HEK293 (cell line): ENCODE results near the gene GXYLT1.
A peak's percentile ranks its signal among the peaks of the same experiment; 100 is the strongest.

ENCODE experiments used
- CTCF ChIA-PET: fragments of 350-600 bp; formaldehyde crosslinking; extraction: SDS; loops from one replicate; lab custom pipeline; 2021; ENCODE audit warnings: antibody characterized with exemption; lab: Yijun Ruan, JAX
- POLR2A ChIA-PET: fragments of 300-600 bp; formaldehyde crosslinking; extraction: SDS; loops from one replicate; lab custom pipeline; 2020; ENCODE audit warnings: antibody characterized with exemption, inconsistent platforms; lab: Yijun Ruan, JAX
- H3K27ac ChIP-seq: fragments of 200-500 bp; sonication (Bioruptor generic); 2 replicates; pipeline ENCODE4 v1.5.1; 2014; ENCODE audit warnings: low read depth, low read length, control low read depth, inconsistent platforms; ENCODE audit errors: extremely low read depth
- H3K36me3 ChIP-seq, 2 experiments: fragments of 200-500 bp in 1 of 2; sonication (Bioruptor generic) in 1 of 2; 1 replicate in 1 of 2; 2 replicates in 1 of 2; pipeline ENCODE4 v1.5.1; 2014 to 2017; ENCODE audit warnings: inconsistent platforms in 2 of 2, low read length in 2 of 2; ENCODE audit not compliant: control insufficient read depth in 2 of 2, insufficient read depth in 1 of 2
- H3K4me1 ChIP-seq: fragments of 200-500 bp; sonication (Bioruptor generic); 2 replicates; pipeline ENCODE4 v1.5.1; 2014; ENCODE audit warnings: mild to moderate bottlenecking, low read length, inconsistent platforms; ENCODE audit not compliant: control insufficient read depth, insufficient read depth
- H3K4me3 ChIP-seq: 2 replicates; pipeline ENCODE4 v1.5.1; 2011; ENCODE audit warnings: low read depth, mild to moderate bottlenecking, control low read depth, low read length, moderate library complexity
- H3K9me3 ChIP-seq: fragments of 200-500 bp; sonication (Bioruptor generic); 2 replicates; pipeline ENCODE4 v1.5.1; 2014; ENCODE audit warnings: low read depth, low read length, inconsistent platforms; ENCODE audit not compliant: control insufficient read depth, insufficient read depth
- CTCF ChIP-seq: fragments of 450-650 bp; formaldehyde crosslinking; IDR thresholded peaks from 2 replicates; pipeline ENCODE4 v1.5.1; 2016; ENCODE audit warnings: missing biosample characterization, missing genetic modification characterization
- RBAK ChIP-seq: fragments of 450-650 bp; formaldehyde crosslinking; IDR thresholded peaks from 2 replicates; pipeline ENCODE4 v1.5.1; 2016; ENCODE audit warnings: missing biosample characterization, missing genetic modification characterization
- SCRT1 ChIP-seq: fragments of 450-650 bp; formaldehyde crosslinking; IDR thresholded peaks from 2 replicates; pipeline ENCODE4 v1.5.1; 2016; ENCODE audit warnings: missing biosample characterization, missing genetic modification characterization, borderline replicate concordance
- TSHZ1 ChIP-seq: fragments of 450-650 bp; formaldehyde crosslinking; IDR thresholded peaks from 2 replicates; pipeline ENCODE4 v1.5.1; 2016; ENCODE audit warnings: missing biosample characterization, missing genetic modification characterization, borderline replicate concordance
- ZBTB49 ChIP-seq: fragments of 450-650 bp; formaldehyde crosslinking; IDR thresholded peaks from 2 replicates; pipeline ENCODE4 v1.5.1; 2016; ENCODE audit warnings: missing biosample characterization, missing genetic modification characterization, low read depth
- ZFHX2 ChIP-seq: fragments of 450-650 bp; formaldehyde crosslinking; conservative IDR thresholded peaks from 2 replicates; pipeline ENCODE4 v1.5.1; 2016; ENCODE audit warnings: missing biosample characterization, missing genetic modification characterization
- ZNF184 ChIP-seq: fragments of 450-650 bp; IDR thresholded peaks from 2 replicates; pipeline ENCODE4 v1.5.1; 2018; ENCODE audit warnings: missing biosample characterization, mild to moderate bottlenecking, missing genetic modification characterization
- ZNF211 ChIP-seq: fragments of 450-650 bp; formaldehyde crosslinking; IDR thresholded peaks from 2 replicates; pipeline ENCODE4 v1.5.1; 2016; ENCODE audit warnings: low read depth, missing biosample characterization, missing genetic modification characterization
- ZNF335 ChIP-seq: fragments of 450-650 bp; formaldehyde crosslinking; conservative IDR thresholded peaks from 2 replicates; pipeline ENCODE4 v1.5.1; 2016; ENCODE audit warnings: missing biosample characterization, missing genetic modification characterization
- ZNF514 ChIP-seq: fragments of 450-650 bp; formaldehyde crosslinking; IDR thresholded peaks from 2 replicates; pipeline ENCODE4 v1.5.1; 2016; ENCODE audit warnings: missing biosample characterization, missing genetic modification characterization
- ZNF747 ChIP-seq: fragments of 450-650 bp; formaldehyde crosslinking; IDR thresholded peaks from 2 replicates; pipeline ENCODE4 v1.5.1; 2016; ENCODE audit warnings: missing biosample characterization, missing genetic modification characterization
- ZXDB ChIP-seq: fragments of 450-650 bp; formaldehyde crosslinking; IDR thresholded peaks from 2 replicates; pipeline ENCODE4 v1.5.1; 2016; ENCODE audit warnings: missing biosample characterization, missing genetic modification characterization
- TF ChIP-seq, protein P1 (sequence below): fragments of 450-650 bp; formaldehyde crosslinking; IDR thresholded peaks from 2 replicates; pipeline ENCODE4 v1.5.1; 2016; ENCODE audit warnings: missing biosample characterization, missing genetic modification characterization

GXYLT1 gene

GRCh38 chr12:42145552-42146215 lies 1.0 kb upstream of the GXYLT1 start:
- no peak overlapping the region; the same call in 1 of the 2 replicates for H3K27ac ChIP-seq
- POLR2A ChIA-PET = interaction anchor here (0.5 to 1.6 kb wide), 4 partner anchors 26 to 180 kb away, joined by 3 to 9 read pairs (median 4); partner anchors contain the start of genes YAF2 and ZCRB1
- H3K36me3 ChIP-seq = no peaks in the 10 kb centered on the region
- CTCF ChIA-PET = interaction anchor here (0.6 to 1.2 kb wide), 4 partner anchors 9 to 1200 kb away, joined by 3 to 7 read pairs (median 4); no protein-coding TSS in a partner anchor
- peaks cover 20% of the 10 kb centered on the region for H3K4me1 ChIP-seq
- H3K4me3 ChIP-seq = no peak overlapping the region
- TF ChIP-seq, protein P1, sequence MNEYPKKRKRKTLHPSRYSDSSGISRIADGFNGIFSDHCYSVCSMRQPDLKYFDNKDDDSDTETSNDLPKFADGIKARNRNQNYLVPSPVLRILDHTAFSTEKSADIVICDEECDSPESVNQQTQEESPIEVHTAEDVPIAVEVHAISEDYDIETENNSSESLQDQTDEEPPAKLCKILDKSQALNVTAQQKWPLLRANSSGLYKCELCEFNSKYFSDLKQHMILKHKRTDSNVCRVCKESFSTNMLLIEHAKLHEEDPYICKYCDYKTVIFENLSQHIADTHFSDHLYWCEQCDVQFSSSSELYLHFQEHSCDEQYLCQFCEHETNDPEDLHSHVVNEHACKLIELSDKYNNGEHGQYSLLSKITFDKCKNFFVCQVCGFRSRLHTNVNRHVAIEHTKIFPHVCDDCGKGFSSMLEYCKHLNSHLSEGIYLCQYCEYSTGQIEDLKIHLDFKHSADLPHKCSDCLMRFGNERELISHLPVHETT (tag by site-specific recombination) = no peak
- TF ChIP-seq SCRT1 (tag by site-specific recombination) (no peak), ZBTB49 (no peak), ZNF211 (no peak), ZFHX2 (tag by site-specific recombination) (0 out of 2 replicates have a peak, but pooled peaks have one; percentile 23), ZNF747 (no peak), ZNF514 (tag by site-specific recombination) (no peak), CTCF (tag by site-specific recombination) (peak; percentile 16; the same call in 1 of the 2 replicates)
- no peaks in the 10 kb centered on the region for H3K9me3 ChIP-seq

DNA sequence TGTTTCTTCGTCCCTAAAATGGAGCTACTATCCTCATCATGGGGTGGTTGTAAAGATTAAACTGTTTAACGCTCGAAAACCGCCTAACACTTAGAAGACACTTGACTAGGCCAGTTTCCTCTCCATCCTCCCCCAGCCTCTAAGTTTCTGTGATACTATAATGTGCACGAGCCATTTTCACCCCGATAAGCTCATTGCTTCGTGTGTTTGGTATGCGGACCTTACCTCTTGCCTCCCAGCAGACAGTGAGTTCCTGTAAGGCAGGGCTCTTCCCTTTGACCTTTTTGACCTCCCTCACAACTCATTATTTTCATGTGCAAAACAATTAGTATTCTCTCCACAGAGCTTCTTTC lies 499 bp upstream of the GXYLT1 start:
- Histone ChIP-seq H3K4me3 (peak overlapping the region; percentile 70), H3K27ac (peak overlapping the region; percentile 89; the same call in 1 of the 2 replicates), H3K4me1 (peaks cover 22% of the 10 kb centered on the region), H3K9me3 (no peaks in the 10 kb centered on the region), H3K36me3 (no peaks in the 10 kb centered on the region)
- no peak for TF ChIP-seq TSHZ1 (tag by site-specific recombination)
- peak; percentile 4; the same call in 1 of the 2 replicates for TF ChIP-seq ZXDB (tag by site-specific recombination)
- TF ChIP-seq RBAK (tag by site-specific recombination) = no peak
- TF ChIP-seq ZNF335 (tag by site-specific recombination) = 0 out of 2 replicates have a peak, but pooled peaks have one; percentile 16
- TF ChIP-seq ZNF184 (tag by site-specific recombination) = no peak
- CTCF ChIA-PET = interaction anchor here (0.6 to 1.2 kb wide), 5 partner anchors 10 to 1199 kb away, joined by 3 to 7 read pairs (median 3); no protein-coding TSS in a partner anchor
- POLR2A ChIA-PET = interaction anchor here (0.5 to 1.6 kb wide), 7 partner anchors 11 to 857 kb away, joined by 3 to 9 read pairs (median 3); partner anchors contain the start of genes YAF2 and ZCRB1
